Fibroblast of lung (primary cell): ENCODE measurements around the gene RASGRF2. TPM values are rescaled to one million over a fixed set of nuclear protein-coding genes. Genes with fewer than 3 reads are reported as not detected.

Experiments
- DNase-seq, 2 donors: peaks; one replicate each; pipeline versions ENCODE4 v3.0.0 to v3.0.0-alpha.2; 2010; ENCODE audit warnings: low read depth in 2 of 2
- H2AFZ ChIP-seq: 2 replicates; pipeline ENCODE4 v1.5.1; 2012; ENCODE audit warnings: low read length, control low read depth, inconsistent platforms
- H3K27ac ChIP-seq: 2 replicates; pipeline ENCODE4 v1.5.1; 2011; ENCODE audit warnings: low read length, control low read depth; ENCODE audit not compliant: insufficient read depth
- H3K27me3 ChIP-seq: 2 replicates; pipeline ENCODE4 v1.5.1; 2011; ENCODE audit warnings: mild to moderate bottlenecking, low read length; ENCODE audit not compliant: control insufficient read depth, insufficient read depth
- H3K36me3 ChIP-seq: 2 replicates; pipeline ENCODE4 v1.5.1; 2011; ENCODE audit warnings: low read length; ENCODE audit not compliant: control insufficient read depth, insufficient read depth
- H3K4me1 ChIP-seq: 2 replicates; pipeline ENCODE4 v1.5.1; 2011; ENCODE audit warnings: low read length; ENCODE audit not compliant: control insufficient read depth, insufficient read depth; ENCODE audit errors: extremely low read depth
- H3K4me2 ChIP-seq: 2 replicates; pipeline ENCODE4 v1.5.1; 2011; ENCODE audit warnings: low read length, control low read depth; ENCODE audit not compliant: insufficient read depth; ENCODE audit errors: extremely low read depth
- H3K4me3 ChIP-seq, 4 experiments: fragments of 200-600 bp in 1 of 4; sonication (generic) in 1 of 4; replicated peaks in 1 of 4; 2 replicates each; pipeline ENCODE4 v1.5.1; 2011 to 2016; ENCODE audit warnings: low read length in 4 of 4, low read depth in 3 of 4, mild to moderate bottlenecking in 3 of 4, control low read depth in 2 of 4, inconsistent platforms in 1 of 4, mixed read lengths in 1 of 4; ENCODE audit not compliant: insufficient read depth in 1 of 4; ENCODE audit errors: control extremely low read depth in 1 of 4
- H3K79me2 ChIP-seq: 2 replicates; pipeline ENCODE4 v1.5.1; 2012; ENCODE audit warnings: mild to moderate bottlenecking, low read length, inconsistent platforms; ENCODE audit not compliant: control insufficient read depth, insufficient read depth
- H3K9ac ChIP-seq: 2 replicates; pipeline ENCODE4 v1.5.1; 2011; ENCODE audit warnings: mild to moderate bottlenecking, low read length, control low read depth; ENCODE audit not compliant: insufficient read depth
- H3K9me3 ChIP-seq: 2 replicates; pipeline ENCODE4 v1.5.1; 2012; ENCODE audit warnings: low read depth, low read length; ENCODE audit not compliant: control insufficient read depth, insufficient read depth
- H4K20me1 ChIP-seq: 2 replicates; pipeline ENCODE4 v1.5.1; 2011; ENCODE audit warnings: low read length; ENCODE audit not compliant: control insufficient read depth, insufficient read depth; ENCODE audit errors: extremely low read depth
- CTCF ChIP-seq, 2 donors: IDR thresholded peaks in 1 of 2; conservative IDR thresholded peaks in 1 of 2; 1 replicate in 1 of 2; 2 replicates in 1 of 2; pipeline ENCODE4 v1.5.1; 2011 to 2012; ENCODE audit warnings: low read length in 2 of 2, control low read depth in 1 of 2, inconsistent platforms in 1 of 2, low read depth in 1 of 2, mild to moderate bottlenecking in 1 of 2
- EZH2 ChIP-seq: IDR thresholded peaks from 2 replicates; pipeline ENCODE4 v1.5.1; 2012; ENCODE audit warnings: low read length, control low read depth, mild to moderate bottlenecking; ENCODE audit errors: missing control alignments
- polyA plus RNA-seq, 2 donors: library from polyadenylated mRNA; depleted of rRNA in 1 of 2; stranded (reverse) in 1 of 2; unstranded in 1 of 2; fragments of >200 nt; gene quantifications; 2 replicates each; pipeline ENCODE4 v1.2.1, GENCODE V29; 2011 to 2012; ENCODE audit warnings: missing spikeins in 1 of 2
- total RNA-seq: library from RNA; depleted of rRNA; stranded (reverse); fragments of >200 nt; gene quantifications from 2 replicates; pipeline ENCODE4 v1.2.1, GENCODE V29; 2014

RASGRF2 gene
- total and polyA plus RNA-seq, 2 donors (not counting 1 experiment from before 2014, with no cell fraction given): 3.5 to 19.5 TPM

DNA sequence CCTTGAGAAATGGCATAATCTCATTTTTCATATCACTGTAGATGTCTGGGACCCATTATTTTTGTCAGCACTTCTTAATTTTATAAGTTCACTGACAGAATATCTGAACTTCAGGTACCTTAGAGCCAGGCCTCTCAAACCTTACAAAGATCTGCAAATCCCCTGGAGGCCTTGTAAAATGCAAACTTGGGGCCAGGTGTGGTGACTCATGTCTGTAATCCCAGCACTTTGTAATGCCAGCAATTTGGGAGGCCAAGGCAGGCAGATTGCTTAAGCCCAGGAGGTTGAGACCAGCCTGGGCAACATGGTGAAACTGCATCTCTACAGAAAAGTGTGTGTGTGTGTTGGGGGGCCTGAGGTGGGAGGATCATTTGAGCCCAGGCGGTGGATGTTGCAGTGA is 30.8 kb downstream of the RASGRF2 start:
- Histone ChIP-seq H3K4me2 (no peak overlapping the region), H3K79me2 (peaks cover 2% of the 10 kb centered on the region), H3K4me1 (no peaks in the 10 kb centered on the region), H3K36me3 (no peaks in the 10 kb centered on the region), H4K20me1 (no peaks in the 10 kb centered on the region), H3K27ac (no peak overlapping the region), H3K9me3 (no peaks in the 10 kb centered on the region), H3K4me3 (no peak overlapping the region), H3K9ac (no peak overlapping the region), H2AFZ (no peak overlapping the region), H3K27me3 (no peaks in the 10 kb centered on the region)
- TF ChIP-seq CTCF (conservative IDR thresholded peaks at IDR 0.05 in 1 of 2, IDR thresholded peaks at IDR 0.05 in 1 of 2; ENCODE audit: low read depth in 1 of 2, low read length in 2 of 2) (no peak), EZH2 (no peak)
- peak in 1 of 2 donors; percentile 28 for DNase-seq

GRCh38 chr5:80995908-80996307 is 35.7 kb downstream of the RASGRF2 start:
- no peaks in the 10 kb centered on the region for H3K9me3 ChIP-seq

DNA sequence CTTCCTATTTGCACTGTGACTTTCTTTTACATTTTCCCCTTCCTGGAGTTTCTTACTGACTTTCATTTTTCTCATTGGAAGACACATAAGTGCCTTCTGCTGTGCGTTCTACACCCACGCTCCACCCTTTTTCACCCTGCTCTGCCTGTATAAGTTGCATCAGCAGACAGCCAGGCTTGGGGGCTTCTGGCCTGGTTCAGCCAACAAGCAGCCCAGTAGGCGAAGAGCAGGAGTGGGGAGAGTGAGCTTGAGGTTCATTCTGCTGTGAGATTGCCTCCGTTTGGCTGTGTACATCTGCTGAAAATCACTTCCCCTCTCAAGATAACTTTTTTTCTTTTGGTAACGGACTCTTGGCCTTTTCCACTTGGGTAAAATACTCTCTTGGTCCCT is 38.4 kb downstream of the RASGRF2 start:
- H3K9me3 ChIP-seq: no peaks in the 10 kb centered on the region
- H3K79me2 ChIP-seq: no peaks in the 10 kb centered on the region
- no peak overlapping the region for H3K4me3 ChIP-seq
- H2AFZ ChIP-seq: peak overlapping the region; percentile 35
- H3K27ac ChIP-seq: no peak overlapping the region
- no peak overlapping the region for H3K9ac ChIP-seq
- no peak for TF ChIP-seq EZH2
- H3K27me3 ChIP-seq: no peaks in the 10 kb centered on the region
- no peaks in the 10 kb centered on the region for H3K4me1 ChIP-seq
- no peaks in the 10 kb centered on the region for H3K36me3 ChIP-seq
- H4K20me1 ChIP-seq: no peaks in the 10 kb centered on the region
- no peak for DNase-seq
- H3K4me2 ChIP-seq: no peak overlapping the region

More at GRCh38 chr5:80995908-80996307, 35.7 kb downstream of the RASGRF2 start:
- H4K20me1 ChIP-seq: no peaks in the 10 kb centered on the region
- TF ChIP-seq CTCF (conservative IDR thresholded peaks at IDR 0.05 in 1 of 2, IDR thresholded peaks at IDR 0.05 in 1 of 2; ENCODE audit: low read depth in 1 of 2, low read length in 2 of 2) (no peak), EZH2 (no peak)
- H3K27ac ChIP-seq: no peak overlapping the region
- H2AFZ ChIP-seq: no peak overlapping the region
- no peak overlapping the region for H3K9ac ChIP-seq
- H3K27me3 ChIP-seq: no peaks in the 10 kb centered on the region
- H3K79me2 ChIP-seq: no peaks in the 10 kb centered on the region
- no peak for DNase-seq
- H3K4me1 ChIP-seq: no peaks in the 10 kb centered on the region
- H3K36me3 ChIP-seq: no peaks in the 10 kb centered on the region
- H3K4me2 ChIP-seq: no peak overlapping the region
- H3K4me3 ChIP-seq: no peak overlapping the region
